Thoracic aorta (tissue), 2 donors: ENCODE data around the gene DUSP22. TPM values are rescaled to one million over a fixed set of nuclear protein-coding genes. Genes with fewer than 3 reads are reported as not detected.

Experiments
- ATAC-seq: fragments of 150-250 bp; one replicate; pipeline ENCODE4 v1.8.0; 2017; ENCODE audit warnings: low read depth; ENCODE audit not compliant: insufficient number of reproducible peaks, low FRiP score
- DNase-seq: peaks from one replicate; pipeline ENCODE4 v3.0.0-alpha.2; 2020; ENCODE audit warnings: low spot score
- H3K27ac ChIP-seq, 2 donors: fragments of 200-600 bp; sonication (generic); 1 replicate in 1 of 2; 2 replicates in 1 of 2; pipeline ENCODE4 v1.5.1; 2016; ENCODE audit warnings: mild to moderate bottlenecking in 2 of 2, moderate library complexity in 2 of 2
- H3K27me3 ChIP-seq: fragments of 200-600 bp; sonication (generic); replicated peaks from 2 replicates; pipeline ENCODE4 v1.6.0; 2016; ENCODE audit warnings: mild to moderate bottlenecking; ENCODE audit not compliant: insufficient read depth
- H3K36me3 ChIP-seq: fragments of 200-600 bp; sonication (generic); one replicate; pipeline ENCODE4 v1.5.1; 2016
- H3K4me1 ChIP-seq, 2 donors: fragments of 200-600 bp; sonication (generic); 1 replicate in 1 of 2; 2 replicates in 1 of 2; pipeline versions ENCODE4 v1.5.1 to v1.6.0; 2016; ENCODE audit warnings: low read depth in 2 of 2, mild to moderate bottlenecking in 1 of 2; ENCODE audit not compliant: control insufficient read depth in 1 of 2
- H3K4me3 ChIP-seq: fragments of 200-600 bp; sonication (generic); 2 replicates; pipeline ENCODE4 v1.5.1; 2016; ENCODE audit warnings: mild to moderate bottlenecking
- H3K9me3 ChIP-seq: fragments of 200-600 bp; sonication (generic); 2 replicates; pipeline ENCODE4 v1.5.1; 2016
- total RNA-seq, 2 donors: library from RNA; depleted of rRNA; stranded (reverse); fragments of >200 nt; gene quantifications; one replicate each; pipeline versions ENCODE4 v1.1.0 to v1.2.3, GENCODE V29; 2016
- TF ChIP-seq, protein P1 (sequence below): fragments of 200-600 bp; sonication (generic); IDR thresholded peaks from one replicate; pipeline ENCODE4 v1.5.1; 2019; ENCODE audit warnings: antibody characterized with exemption

Gene DUSP22
- total RNA-seq, 2 donors from 2014 or later: 49.0 to 74.6 TPM

GRCh38 chr6:330948-331347, 38.7 kb downstream of the DUSP22 start:
- Histone ChIP-seq H3K4me3 (no peak overlapping the region), H3K27me3 (no peaks in the 10 kb centered on the region), H3K9me3 (no peaks in the 10 kb centered on the region), H3K36me3 (no peaks in the 10 kb centered on the region), H3K27ac (no peak overlapping the region), H3K4me1 (peaks cover 9 to 19% of the 10 kb centered on the region in 2 donors)
- DNase-seq (no peak), ATAC-seq (no peak)
- TF ChIP-seq, protein P1, sequence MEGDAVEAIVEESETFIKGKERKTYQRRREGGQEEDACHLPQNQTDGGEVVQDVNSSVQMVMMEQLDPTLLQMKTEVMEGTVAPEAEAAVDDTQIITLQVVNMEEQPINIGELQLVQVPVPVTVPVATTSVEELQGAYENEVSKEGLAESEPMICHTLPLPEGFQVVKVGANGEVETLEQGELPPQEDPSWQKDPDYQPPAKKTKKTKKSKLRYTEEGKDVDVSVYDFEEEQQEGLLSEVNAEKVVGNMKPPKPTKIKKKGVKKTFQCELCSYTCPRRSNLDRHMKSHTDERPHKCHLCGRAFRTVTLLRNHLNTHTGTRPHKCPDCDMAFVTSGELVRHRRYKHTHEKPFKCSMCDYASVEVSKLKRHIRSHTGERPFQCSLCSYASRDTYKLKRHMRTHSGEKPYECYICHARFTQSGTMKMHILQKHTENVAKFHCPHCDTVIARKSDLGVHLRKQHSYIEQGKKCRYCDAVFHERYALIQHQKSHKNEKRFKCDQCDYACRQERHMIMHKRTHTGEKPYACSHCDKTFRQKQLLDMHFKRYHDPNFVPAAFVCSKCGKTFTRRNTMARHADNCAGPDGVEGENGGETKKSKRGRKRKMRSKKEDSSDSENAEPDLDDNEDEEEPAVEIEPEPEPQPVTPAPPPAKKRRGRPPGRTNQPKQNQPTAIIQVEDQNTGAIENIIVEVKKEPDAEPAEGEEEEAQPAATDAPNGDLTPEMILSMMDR: no peak

GRCh38 chr6:331622-332521, 39.6 kb downstream of the DUSP22 start:
- Histone ChIP-seq H3K27me3 (no peaks in the 10 kb centered on the region), H3K4me1 (peaks cover 9 to 19% of the 10 kb centered on the region in 2 donors), H3K27ac (no peak overlapping the region), H3K9me3 (no peaks in the 10 kb centered on the region), H3K4me3 (no peak overlapping the region), H3K36me3 (no peaks in the 10 kb centered on the region)
- TF ChIP-seq, protein P1: no peak
- DNase-seq: no peak
- ATAC-seq: no peak

DNA sequence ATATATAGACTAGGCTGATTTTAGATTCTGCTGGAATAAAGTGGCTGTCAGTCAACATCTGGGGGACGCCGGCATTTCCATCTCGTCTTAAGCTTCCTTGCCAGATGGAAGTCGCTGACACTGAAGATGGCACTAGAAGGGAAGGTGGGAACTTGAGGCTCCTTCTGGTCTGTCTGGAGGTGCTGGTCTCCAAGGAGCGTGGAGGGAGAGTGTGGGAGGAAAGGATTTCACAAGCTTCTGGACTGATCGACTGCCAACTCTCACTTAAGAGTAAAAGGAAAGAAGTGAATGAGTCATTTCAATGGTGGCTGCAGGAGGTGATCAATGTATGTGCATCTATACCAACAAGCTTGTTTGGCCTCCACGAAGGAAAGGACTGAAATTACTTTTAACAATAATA, 40.4 kb downstream of the DUSP22 start:
- no peaks in the 10 kb centered on the region for H3K36me3 ChIP-seq
- H3K9me3 ChIP-seq: no peaks in the 10 kb centered on the region
- no peaks in the 10 kb centered on the region for H3K27me3 ChIP-seq
- no peak overlapping the region for H3K4me3 ChIP-seq
- no peak overlapping the region for H3K27ac ChIP-seq
- ATAC-seq (no peak), DNase-seq (no peak)
- TF ChIP-seq, protein P1: no peak
- peaks cover 9 to 16% of the 10 kb centered on the region in 2 donors for H3K4me1 ChIP-seq

DNA sequence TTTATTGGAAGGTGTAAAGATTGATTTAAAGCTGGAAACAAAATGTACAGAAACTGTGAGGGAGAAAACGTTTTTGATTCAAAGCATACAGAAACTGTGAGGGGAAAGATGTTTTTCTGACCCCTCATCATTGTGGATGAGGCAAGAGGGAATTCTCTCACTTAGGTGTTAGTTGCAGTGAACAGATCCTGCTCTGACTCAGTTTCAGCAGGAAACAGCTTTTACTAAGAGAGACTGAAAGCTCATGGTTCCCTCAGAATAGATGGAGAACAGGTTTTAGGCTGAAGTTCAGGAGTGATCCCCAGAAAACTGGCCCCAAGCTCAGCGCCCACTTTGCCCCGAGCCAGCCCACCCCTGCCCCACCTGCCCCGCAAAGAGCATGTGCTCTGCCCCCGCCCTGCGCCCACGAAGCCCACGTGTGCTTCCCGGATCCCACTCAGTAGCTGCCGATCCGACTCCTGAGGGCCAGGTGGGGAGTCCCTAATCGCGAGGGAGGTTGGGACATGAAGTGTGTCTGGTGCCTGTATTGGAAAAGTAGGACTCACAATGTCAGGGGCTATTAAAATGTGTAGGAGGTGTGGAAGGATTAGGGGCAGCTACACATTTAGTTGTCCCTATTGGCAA, 41.2 kb downstream of the DUSP22 start:
- Histone ChIP-seq H3K27me3 (no peaks in the 10 kb centered on the region), H3K4me3 (no peak overlapping the region), H3K36me3 (no peaks in the 10 kb centered on the region), H3K9me3 (no peaks in the 10 kb centered on the region), H3K4me1 (peaks cover 5 to 8% of the 10 kb centered on the region in 2 donors), H3K27ac (no peak overlapping the region)
- no peak for ATAC-seq
- TF ChIP-seq, protein P1: no peak
- DNase-seq: no peak
